ENCODE results near the gene KLHDC9.

DNA sequence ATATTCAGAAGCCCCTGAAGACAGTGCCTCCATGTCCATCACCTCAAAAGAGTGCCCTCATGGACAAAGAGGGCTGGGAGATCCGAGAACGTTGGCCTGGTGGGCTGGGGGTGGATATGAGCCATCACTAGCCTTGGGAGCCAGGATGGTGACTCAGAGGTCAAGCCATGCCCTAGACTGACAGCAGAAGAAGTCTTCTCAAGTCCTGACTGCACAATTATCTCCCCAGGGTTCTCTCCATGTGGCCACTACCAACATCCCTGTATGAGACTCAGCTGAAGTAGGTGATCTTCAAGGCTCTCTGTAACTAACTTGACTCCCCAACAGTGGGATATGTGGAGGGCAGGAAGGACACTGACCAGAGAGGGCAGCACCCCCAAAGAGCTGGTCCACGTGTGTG is 45.3 kb upstream of the KLHDC9 start:
- TF ChIP-seq ESRRG (CRISPR knock-in tag; IDR thresholded peaks at IDR 0.05) (no peak), ZFP30 (CRISPR knock-in tag; IDR thresholded peaks at IDR 0.05) (no peak), RARB (CRISPR knock-in tag; IDR thresholded peaks at IDR 0.05) (no peak), CSDC2 (CRISPR knock-in tag; IDR thresholded peaks at IDR 0.05) (no peak), ARNTL (CRISPR knock-in tag; IDR thresholded peaks at IDR 0.05; ENCODE audit: borderline replicate concordance, low read depth) (no peak), ZC3H10 (CRISPR knock-in tag; IDR thresholded peaks at IDR 0.05) (no peak), PPARA (CRISPR knock-in tag; IDR thresholded peaks at IDR 0.05; ENCODE audit: borderline replicate concordance) (no peak)
- TF ChIP-seq, protein P1, sequence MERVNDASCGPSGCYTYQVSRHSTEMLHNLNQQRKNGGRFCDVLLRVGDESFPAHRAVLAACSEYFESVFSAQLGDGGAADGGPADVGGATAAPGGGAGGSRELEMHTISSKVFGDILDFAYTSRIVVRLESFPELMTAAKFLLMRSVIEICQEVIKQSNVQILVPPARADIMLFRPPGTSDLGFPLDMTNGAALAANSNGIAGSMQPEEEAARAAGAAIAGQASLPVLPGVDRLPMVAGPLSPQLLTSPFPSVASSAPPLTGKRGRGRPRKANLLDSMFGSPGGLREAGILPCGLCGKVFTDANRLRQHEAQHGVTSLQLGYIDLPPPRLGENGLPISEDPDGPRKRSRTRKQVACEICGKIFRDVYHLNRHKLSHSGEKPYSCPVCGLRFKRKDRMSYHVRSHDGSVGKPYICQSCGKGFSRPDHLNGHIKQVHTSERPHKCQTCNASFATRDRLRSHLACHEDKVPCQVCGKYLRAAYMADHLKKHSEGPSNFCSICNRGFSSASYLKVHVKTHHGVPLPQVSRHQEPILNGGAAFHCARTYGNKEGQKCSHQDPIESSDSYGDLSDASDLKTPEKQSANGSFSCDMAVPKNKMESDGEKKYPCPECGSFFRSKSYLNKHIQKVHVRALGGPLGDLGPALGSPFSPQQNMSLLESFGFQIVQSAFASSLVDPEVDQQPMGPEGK (CRISPR knock-in tag; IDR thresholded peaks at IDR 0.05; ENCODE audit: borderline replicate concordance): no peak

Measured in SK-N-SH treated with all-trans-retinoic acid at 6 μM for 48 hours (cell line).